GM15510 (cell line): ENCODE data around the gene MICU2.

ENCODE experiments used
- POLR2A ChIP-seq: IDR thresholded peaks from 3 replicates; pipeline ENCODE4 v1.6.1; 2011; ENCODE audit warnings: borderline replicate concordance; ENCODE audit not compliant: insufficient read length; ENCODE audit errors: extremely low read depth

Gene MICU2

GRCh38 chr13:21608961-21609360, 5.0 kb upstream of the MICU2 start:
- TF ChIP-seq POLR2A: no peak

DNA sequence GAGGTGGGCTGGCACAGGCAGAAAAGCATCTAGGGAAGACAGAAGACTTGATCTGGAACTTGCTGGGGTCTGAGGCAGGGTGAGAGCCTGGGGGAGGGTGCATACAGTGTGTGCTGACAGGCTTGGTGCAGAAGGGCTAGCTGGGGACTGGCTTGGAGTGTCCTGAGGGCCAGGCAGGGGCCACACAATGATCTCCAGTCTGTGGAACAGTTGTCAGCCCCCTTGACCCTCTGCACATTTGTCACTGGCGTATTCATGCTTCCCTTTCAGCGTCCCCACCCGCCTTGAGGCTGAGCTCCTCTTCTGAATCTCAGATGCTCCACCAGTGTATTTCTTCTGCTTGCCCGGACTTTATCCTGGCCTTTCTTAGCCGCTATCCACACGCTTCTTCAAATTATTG, 2.8 kb upstream of the MICU2 start:
- TF ChIP-seq POLR2A: no peak

- no peak for TF ChIP-seq POLR2A
Measured at GRCh38 chr13:21606251-21606650, 2.3 kb upstream of the MICU2 start.

GRCh38 chr13:21596722-21597121, 7.2 kb downstream of the MICU2 start:
- no peak for TF ChIP-seq POLR2A

- no peak for TF ChIP-seq POLR2A
Measured at GRCh38 chr13:21595546-21595822, 8.5 kb downstream of the MICU2 start.

- no peak for TF ChIP-seq POLR2A
Measured at GRCh38 chr13:21594715-21595545, 9.0 kb downstream of the MICU2 start.

- no peak for TF ChIP-seq POLR2A
Measured at GRCh38 chr13:21590231-21590630, 13.7 kb downstream of the MICU2 start.

DNA sequence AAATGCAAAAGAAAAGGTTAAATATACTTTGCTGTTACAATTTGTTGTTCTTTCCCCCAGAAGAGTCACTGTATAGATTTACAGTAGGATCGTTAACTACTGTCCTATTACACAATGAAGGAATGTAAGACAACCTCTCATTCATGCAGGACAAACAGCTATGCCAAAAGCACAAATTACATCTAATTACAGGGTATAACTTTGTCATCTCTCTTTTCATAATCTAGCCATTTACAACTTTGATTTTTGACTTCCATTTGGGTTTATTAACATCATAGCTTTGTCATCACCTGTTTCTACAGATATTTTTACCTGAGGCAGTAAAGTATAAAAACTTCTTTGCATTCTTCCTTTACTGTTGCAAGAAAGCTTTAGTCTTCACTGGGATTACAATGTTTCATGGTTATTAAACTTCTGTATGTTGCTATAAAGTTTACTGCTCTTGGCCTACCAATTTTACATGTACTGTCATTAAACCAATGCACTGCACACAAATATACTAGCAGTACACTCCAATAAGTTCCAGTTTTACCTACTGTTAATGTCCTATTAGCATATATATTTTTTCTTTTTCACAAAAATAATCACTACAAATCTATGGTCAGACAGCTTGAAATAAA, 18.9 kb downstream of the MICU2 start:
- no peak for TF ChIP-seq POLR2A

DNA sequence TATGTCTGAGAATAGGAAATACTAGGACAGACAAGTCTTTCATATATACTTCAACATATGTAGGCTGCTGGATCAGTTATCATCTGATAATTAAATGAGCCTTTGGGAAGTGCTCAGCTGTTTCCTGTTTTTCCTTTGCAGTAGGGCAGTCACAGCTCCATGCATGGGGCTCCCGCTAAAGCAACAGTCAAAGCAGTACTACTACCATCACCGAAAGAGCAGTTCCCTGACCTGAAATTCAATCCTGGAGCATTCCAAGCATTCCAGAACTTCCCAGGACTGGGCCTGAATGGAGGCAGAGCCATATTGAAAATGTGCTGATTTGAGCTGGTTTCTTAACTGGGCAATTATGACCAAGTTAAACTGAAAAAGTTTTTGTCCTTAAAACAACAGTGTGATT, 20.5 kb downstream of the MICU2 start:
- no peak for TF ChIP-seq POLR2A

DNA sequence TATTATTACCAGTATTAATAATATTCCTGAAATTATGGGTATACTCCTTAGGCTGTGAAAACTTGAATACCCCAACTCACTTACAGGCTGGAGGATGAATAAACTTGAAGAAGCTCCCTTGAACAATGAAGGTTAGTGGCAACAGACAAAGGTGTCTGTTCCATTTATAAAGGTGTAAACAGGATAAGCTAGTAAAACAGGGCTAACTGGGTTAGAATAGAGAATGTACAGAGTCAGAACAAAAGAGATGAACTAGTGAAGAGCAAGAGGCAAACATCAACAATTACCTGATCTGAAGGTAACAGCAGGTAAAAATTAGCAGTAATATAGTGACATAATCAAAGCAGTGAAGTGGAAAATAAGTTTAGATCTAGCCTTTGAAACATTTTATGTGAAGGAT, 23.2 kb downstream of the MICU2 start:
- no peak for TF ChIP-seq POLR2A

DNA sequence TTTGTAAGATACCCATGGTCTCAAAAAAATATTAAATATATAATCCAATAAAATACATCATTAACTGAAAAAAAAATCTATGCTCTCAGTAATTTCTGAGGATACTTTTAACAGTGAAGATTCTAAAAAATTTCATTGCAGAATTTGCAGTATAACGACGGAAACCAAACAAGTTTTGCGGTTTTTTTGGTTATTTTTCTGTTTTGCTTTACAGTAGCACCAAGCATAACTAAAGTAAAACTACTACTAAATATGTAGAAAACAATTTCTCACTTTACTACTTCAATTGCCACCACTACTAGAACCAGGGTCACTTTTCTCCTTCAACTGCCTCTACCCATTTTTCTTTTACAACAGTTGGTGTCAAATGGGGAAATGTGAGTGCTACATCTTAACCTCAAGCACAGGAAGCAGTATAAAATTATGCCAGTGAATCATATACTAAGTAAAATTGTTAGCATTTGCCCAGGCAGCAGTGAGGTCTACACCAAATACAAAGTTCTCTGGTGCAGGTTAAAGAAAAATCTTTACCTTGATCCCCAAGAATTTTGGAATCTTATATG, 24.1 kb downstream of the MICU2 start:
- TF ChIP-seq POLR2A: no peak

- no peak for TF ChIP-seq POLR2A
Measured at GRCh38 chr13:21578748-21579147, 25.2 kb downstream of the MICU2 start.

- no peak for TF ChIP-seq POLR2A
Measured at GRCh38 chr13:21576426-21576825, 27.5 kb downstream of the MICU2 start.

- TF ChIP-seq POLR2A: no peak
Measured at GRCh38 chr13:21573920-21574712, 29.9 kb downstream of the MICU2 start.

DNA sequence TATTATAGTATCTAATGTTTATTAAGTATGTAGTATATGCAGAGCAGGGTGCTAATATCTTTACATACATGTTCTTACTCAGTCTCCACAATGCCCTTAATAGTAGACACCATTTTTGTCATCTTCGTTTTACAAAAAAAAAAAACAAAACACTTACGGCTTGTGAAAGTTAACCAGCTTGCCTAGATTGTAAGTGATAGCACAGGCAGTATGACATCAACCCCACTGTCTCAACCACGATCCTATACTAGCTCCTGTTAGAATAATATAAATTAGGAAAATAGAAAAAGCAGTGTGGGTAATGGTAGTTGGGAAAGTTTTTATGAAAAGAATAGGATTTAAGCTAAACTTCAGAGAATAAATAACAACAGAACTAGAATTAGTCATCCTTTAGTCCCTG, 34.3 kb downstream of the MICU2 start:
- no peak for TF ChIP-seq POLR2A
